ENCODE measurements around the gene RARS2. TPM values are rescaled to one million over a fixed set of nuclear protein-coding genes. Genes with fewer than 3 reads are reported as not detected.
A peak's percentile ranks its signal among the peaks of the same experiment; 100 is the strongest.

The RARS2 gene
- total RNA-seq, 3 donors from 2014 or later = 29.3 to 33.1 (median 30.5) TPM

GRCh38 chr6:87588756-87589407, 905 bp downstream of the RARS2 start:
- Histone ChIP-seq H3K4me3 (peak overlapping the region; percentile 72 to 88 (median 87)), H3K27ac (peak overlapping the region in 1 of 2 donors; percentile 88), H3K4me1 (peaks cover 0 to 6% of the 10 kb centered on the region in 2 donors), H3K27me3 (no peaks in the 10 kb centered on the region), H3K36me3 (no peaks in the 10 kb centered on the region), H3K9me3 (no peaks in the 10 kb centered on the region)
- intact Hi-C loops (cut with DNase I; ENCODE audit: low total_unique reads) = no loop called here
- TF ChIP-seq POLR2A (IDR thresholded peaks at IDR 0.05) (no peak), CTCF (IDR thresholded peaks at IDR 0.05) (no peak), POLR2AphosphoS5 (IDR thresholded peaks at IDR 0.05) (no peak)
- DNase-seq (ENCODE audit: low spot score in 2 of 2) = no peak

- H3K27ac ChIP-seq = no peak overlapping the region
- no peaks in the 10 kb centered on the region for H3K9me3 ChIP-seq
- TF ChIP-seq POLR2A (IDR thresholded peaks at IDR 0.05) (no peak), POLR2AphosphoS5 (IDR thresholded peaks at IDR 0.05) (no peak), CTCF (IDR thresholded peaks at IDR 0.05) (no peak)
- no peak overlapping the region for H3K4me3 ChIP-seq
- H3K27me3 ChIP-seq = no peaks in the 10 kb centered on the region
- no peaks in the 10 kb centered on the region for H3K36me3 ChIP-seq
- DNase-seq (ENCODE audit: low spot score in 2 of 2) = no peak
- intact Hi-C loops (cut with DNase I; ENCODE audit: low total_unique reads) = no loop called here
- peaks cover 0 to 6% of the 10 kb centered on the region in 2 donors for H3K4me1 ChIP-seq
These were observed 3.3 kb downstream of the RARS2 start for GRCh38 chr6:87586371-87587077.

GRCh38 chr6:87583822-87584221, 6.0 kb downstream of the RARS2 start:
- DNase-seq (ENCODE audit: low spot score in 2 of 2) = no peak
- H3K9me3 ChIP-seq = no peaks in the 10 kb centered on the region
- H3K27me3 ChIP-seq = no peaks in the 10 kb centered on the region
- H3K36me3 ChIP-seq = no peaks in the 10 kb centered on the region
- TF ChIP-seq POLR2A (IDR thresholded peaks at IDR 0.05) (no peak), POLR2AphosphoS5 (IDR thresholded peaks at IDR 0.05) (no peak), CTCF (IDR thresholded peaks at IDR 0.05) (no peak)
- no peak overlapping the region for H3K4me3 ChIP-seq
- no peaks in the 10 kb centered on the region for H3K4me1 ChIP-seq
- intact Hi-C loops (cut with DNase I; ENCODE audit: low total_unique reads) = no loop called here
- no peak overlapping the region for H3K27ac ChIP-seq

- no peak overlapping the region for H3K27ac ChIP-seq
- H3K36me3 ChIP-seq = no peaks in the 10 kb centered on the region
- TF ChIP-seq CTCF (IDR thresholded peaks at IDR 0.05) (no peak), POLR2A (IDR thresholded peaks at IDR 0.05) (no peak), POLR2AphosphoS5 (IDR thresholded peaks at IDR 0.05) (no peak)
These were observed 14.4 kb downstream of the RARS2 start for GRCh38 chr6:87575423-87575822.

GRCh38 chr6:87574237-87574804, 15.5 kb downstream of the RARS2 start:
- DNase-seq (ENCODE audit: low spot score in 2 of 2) = no peak
- Histone ChIP-seq H3K36me3 (no peaks in the 10 kb centered on the region), H3K27me3 (no peaks in the 10 kb centered on the region), H3K27ac (no peak overlapping the region), H3K4me1 (no peaks in the 10 kb centered on the region), H3K9me3 (no peaks in the 10 kb centered on the region), H3K4me3 (no peak overlapping the region)
- intact Hi-C loops (cut with DNase I; ENCODE audit: low total_unique reads) = no loop called here
- no peak for TF ChIP-seq POLR2A (IDR thresholded peaks at IDR 0.05)
- TF ChIP-seq CTCF (IDR thresholded peaks at IDR 0.05) = no peak
- no peak for TF ChIP-seq POLR2AphosphoS5 (IDR thresholded peaks at IDR 0.05)

More at GRCh38 chr6:87575423-87575822, 14.4 kb downstream of the RARS2 start:
- DNase-seq (ENCODE audit: low spot score in 2 of 2) = no peak
- Histone ChIP-seq H3K9me3 (no peaks in the 10 kb centered on the region), H3K4me1 (no peaks in the 10 kb centered on the region), H3K27me3 (no peaks in the 10 kb centered on the region), H3K4me3 (no peak overlapping the region)
- intact Hi-C loops (cut with DNase I; ENCODE audit: low total_unique reads) = no loop called here
